ENCODE measurements around the gene PGLYRP2. TPM values are rescaled to one million over a fixed set of nuclear protein-coding genes. Genes with fewer than 3 reads are reported as not detected.

PGLYRP2 gene
- polyA plus RNA-seq, 1 experiment, result not detected

DNA sequence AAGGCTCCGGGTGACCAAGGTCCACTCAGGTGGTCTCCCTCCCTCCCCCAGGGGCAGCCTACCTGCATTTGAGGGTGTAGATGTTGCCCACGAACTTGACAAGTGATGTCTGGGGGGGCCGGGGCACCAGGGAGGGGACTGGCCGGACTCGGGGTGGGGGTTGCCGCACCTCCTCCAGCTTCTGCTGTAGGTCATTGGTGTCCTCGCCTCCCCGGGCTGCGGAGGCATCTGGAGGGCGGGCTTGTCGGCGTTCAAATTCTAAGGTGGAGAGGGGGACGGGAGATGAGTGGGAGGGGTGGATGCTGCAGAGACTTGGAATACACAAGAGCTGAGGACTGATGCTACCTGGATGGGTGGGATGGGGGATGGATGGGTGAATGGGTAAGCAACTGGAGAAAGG, 55.2 kb downstream of the PGLYRP2 start:
- CTCF ChIA-PET, result no interaction called here
- POLR2A ChIA-PET, result no interaction called here
- DNase-seq (ENCODE audit: low read depth), result no peak

DNA sequence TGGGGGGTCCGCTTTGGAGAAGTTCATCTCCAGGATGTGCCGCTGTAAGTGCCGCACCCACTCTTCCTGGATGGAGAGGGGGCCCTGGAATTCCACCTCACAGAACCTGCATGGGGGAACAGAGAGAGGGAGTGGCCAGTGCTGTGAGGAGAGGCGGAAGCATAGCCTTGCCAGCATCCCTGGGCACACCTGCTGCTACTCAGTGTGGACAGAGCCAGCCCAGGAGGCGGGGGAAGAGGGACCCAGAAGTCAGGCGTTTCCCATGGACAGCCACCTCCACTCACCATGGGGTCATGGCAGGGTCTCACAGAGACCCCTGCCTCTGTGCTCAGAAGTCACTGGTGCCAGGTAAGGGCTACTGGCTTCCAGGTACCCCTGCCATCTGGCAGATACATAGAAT, 56.2 kb downstream of the PGLYRP2 start:
- no peak for DNase-seq (ENCODE audit: low read depth)
- Histone ChIP-seq H3K4me3 (ENCODE audit: low read depth, low read length) (no peak overlapping the region), H3K27me3 (ENCODE audit: control insufficient read depth, insufficient read depth, low read length) (no peaks in the 10 kb centered on the region), H3K36me3 (ENCODE audit: control insufficient read depth, insufficient read depth, low read length) (peaks cover 48% of the 10 kb centered on the region)
- ChIA-PET CTCF (no interaction called here), POLR2A (no interaction called here)
- TF ChIP-seq, protein P1, sequence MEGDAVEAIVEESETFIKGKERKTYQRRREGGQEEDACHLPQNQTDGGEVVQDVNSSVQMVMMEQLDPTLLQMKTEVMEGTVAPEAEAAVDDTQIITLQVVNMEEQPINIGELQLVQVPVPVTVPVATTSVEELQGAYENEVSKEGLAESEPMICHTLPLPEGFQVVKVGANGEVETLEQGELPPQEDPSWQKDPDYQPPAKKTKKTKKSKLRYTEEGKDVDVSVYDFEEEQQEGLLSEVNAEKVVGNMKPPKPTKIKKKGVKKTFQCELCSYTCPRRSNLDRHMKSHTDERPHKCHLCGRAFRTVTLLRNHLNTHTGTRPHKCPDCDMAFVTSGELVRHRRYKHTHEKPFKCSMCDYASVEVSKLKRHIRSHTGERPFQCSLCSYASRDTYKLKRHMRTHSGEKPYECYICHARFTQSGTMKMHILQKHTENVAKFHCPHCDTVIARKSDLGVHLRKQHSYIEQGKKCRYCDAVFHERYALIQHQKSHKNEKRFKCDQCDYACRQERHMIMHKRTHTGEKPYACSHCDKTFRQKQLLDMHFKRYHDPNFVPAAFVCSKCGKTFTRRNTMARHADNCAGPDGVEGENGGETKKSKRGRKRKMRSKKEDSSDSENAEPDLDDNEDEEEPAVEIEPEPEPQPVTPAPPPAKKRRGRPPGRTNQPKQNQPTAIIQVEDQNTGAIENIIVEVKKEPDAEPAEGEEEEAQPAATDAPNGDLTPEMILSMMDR (IDR thresholded peaks at IDR 0.05; ENCODE audit: insufficient read depth, low read depth, low read length), result no peak

More for the DNA sequence above, 55.2 kb downstream of the PGLYRP2 start:
- Histone ChIP-seq H3K27me3 (ENCODE audit: control insufficient read depth, insufficient read depth, low read length) (no peaks in the 10 kb centered on the region), H3K36me3 (ENCODE audit: control insufficient read depth, insufficient read depth, low read length) (peaks cover 52% of the 10 kb centered on the region), H3K4me3 (ENCODE audit: low read depth, low read length) (no peak overlapping the region)
- TF ChIP-seq, protein P1 (IDR thresholded peaks at IDR 0.05; ENCODE audit: insufficient read depth, low read depth, low read length), result no peak

DNA sequence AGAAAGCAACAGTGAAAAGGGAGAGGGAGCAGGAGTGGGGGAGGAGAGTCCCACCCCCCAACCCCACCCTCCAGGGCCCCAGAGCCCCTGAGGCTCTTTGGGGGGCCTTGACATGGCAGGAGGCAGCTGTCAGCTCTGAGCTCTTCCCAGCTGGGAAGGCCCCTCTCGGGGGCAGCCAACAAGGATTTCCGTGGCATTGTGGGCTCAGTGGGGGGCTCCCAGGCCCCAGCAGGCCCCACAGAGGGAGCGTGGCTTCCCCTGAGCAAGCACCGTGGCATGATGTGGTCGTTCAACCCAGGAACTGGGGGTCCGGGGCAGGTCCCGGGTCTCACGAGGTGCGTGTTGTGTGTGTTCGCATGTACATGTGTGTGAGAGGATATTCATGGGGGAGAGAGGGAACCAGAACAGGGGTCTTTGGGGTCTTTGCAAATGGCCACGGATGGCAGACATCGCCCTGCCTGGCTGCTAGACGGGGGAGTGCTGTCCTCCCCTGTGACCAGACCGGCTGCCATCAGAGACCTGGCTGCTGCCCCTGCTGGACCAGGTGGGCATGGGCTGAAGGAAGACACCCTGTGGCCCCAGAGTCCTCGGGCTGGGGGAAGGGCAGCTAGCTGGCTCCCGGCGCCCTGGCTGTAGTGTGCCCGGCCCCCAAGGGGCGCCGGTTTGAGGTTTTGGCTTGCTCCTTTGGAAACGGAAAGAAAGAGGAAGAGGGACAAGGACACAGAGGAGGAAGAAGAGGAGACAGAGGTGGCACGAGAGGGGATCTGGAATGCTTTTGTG, 56.8 kb downstream of the PGLYRP2 start:
- POLR2A ChIA-PET, result no interaction called here
- CTCF ChIA-PET, result interaction anchor here (1.5 kb wide), 1 partner anchor 14 kb away, joined by 5 read pairs; no protein-coding TSS in a partner anchor
- DNase-seq (ENCODE audit: low read depth), result no peak
- TF ChIP-seq, protein P1 (IDR thresholded peaks at IDR 0.05; ENCODE audit: insufficient read depth, low read depth, low read length), result no peak
- peaks cover 45% of the 10 kb centered on the region for H3K36me3 ChIP-seq (ENCODE audit: control insufficient read depth, insufficient read depth, low read length)
- H3K4me3 ChIP-seq (ENCODE audit: low read depth, low read length), result no peak overlapping the region
- no peaks in the 10 kb centered on the region for H3K27me3 ChIP-seq (ENCODE audit: control insufficient read depth, insufficient read depth, low read length)

DNA sequence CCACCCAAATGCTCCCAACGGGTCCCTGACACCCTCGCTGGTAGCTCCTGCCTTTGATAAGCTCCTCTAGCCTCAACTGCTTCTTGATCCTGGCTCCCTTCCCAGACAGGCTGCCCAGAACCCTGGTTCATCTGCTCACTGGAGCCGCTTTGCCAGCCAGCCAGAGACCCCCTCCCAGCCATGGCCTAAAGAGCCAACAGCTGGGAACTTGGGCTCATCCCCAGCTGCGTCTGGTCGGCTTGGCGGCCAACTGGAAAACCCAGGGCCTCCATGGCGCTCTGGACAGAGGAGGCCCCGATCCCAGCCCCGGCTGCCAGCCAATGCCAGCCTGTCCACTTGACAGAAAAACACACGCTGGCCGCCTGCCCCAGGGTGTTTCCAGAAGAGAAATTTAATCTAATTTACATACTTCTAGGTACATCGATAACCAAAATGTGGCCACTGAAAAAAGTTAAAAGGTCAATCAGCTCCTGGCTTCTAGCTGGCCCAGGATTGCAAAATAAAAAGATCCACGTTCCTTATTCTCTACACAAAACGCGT, 57.5 kb downstream of the PGLYRP2 start:
- ChIA-PET POLR2A (no interaction called here), CTCF (interaction anchor here (1.1 to 1.5 kb wide), 2 partner anchors 14 to 226 kb away, joined by 3 to 5 read pairs; no protein-coding TSS in a partner anchor)
- Histone ChIP-seq H3K36me3 (ENCODE audit: control insufficient read depth, insufficient read depth, low read length) (peaks cover 38% of the 10 kb centered on the region), H3K4me3 (ENCODE audit: low read depth, low read length) (no peak overlapping the region), H3K27me3 (ENCODE audit: control insufficient read depth, insufficient read depth, low read length) (no peaks in the 10 kb centered on the region)
- no peak for DNase-seq (ENCODE audit: low read depth)
- TF ChIP-seq, protein P1 (IDR thresholded peaks at IDR 0.05; ENCODE audit: insufficient read depth, low read depth, low read length), result no peak

DNA sequence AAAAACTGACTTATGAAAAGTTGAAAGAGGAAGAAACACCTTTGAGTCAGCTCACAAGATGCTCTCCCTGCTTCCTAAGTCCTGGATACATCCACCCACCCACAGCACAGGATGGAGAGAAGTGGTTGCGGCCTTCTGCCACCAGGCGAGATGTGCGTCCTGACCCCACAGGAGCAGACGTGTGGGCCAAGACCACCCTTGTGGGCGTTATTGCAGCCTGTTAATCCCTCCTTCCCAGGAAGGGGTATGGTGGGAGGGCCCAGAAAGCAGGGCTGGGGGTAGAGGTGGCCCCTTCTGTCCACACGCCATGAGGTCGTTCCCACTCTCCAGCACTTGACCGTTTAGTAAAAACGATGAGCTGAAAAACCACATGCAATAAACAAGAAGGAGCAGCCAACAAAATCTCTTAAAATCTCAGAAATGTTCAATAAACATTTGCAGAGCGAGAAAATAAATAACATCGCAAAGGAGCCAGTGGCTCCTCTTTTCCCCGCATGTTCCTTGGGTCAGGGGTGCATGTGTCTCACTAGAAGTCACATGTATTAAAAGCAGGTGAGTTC, 58.1 kb downstream of the PGLYRP2 start:
- CTCF ChIA-PET, result interaction anchor here (1.1 to 1.5 kb wide), 3 partner anchors 15 to 226 kb away, joined by 3 to 5 read pairs (median 3); no protein-coding TSS in a partner anchor
- Histone ChIP-seq H3K27me3 (ENCODE audit: control insufficient read depth, insufficient read depth, low read length) (no peaks in the 10 kb centered on the region), H3K4me3 (ENCODE audit: low read depth, low read length) (no peak overlapping the region), H3K36me3 (ENCODE audit: control insufficient read depth, insufficient read depth, low read length) (peaks cover 36% of the 10 kb centered on the region)
- POLR2A ChIA-PET, result no interaction called here
- no peak for DNase-seq (ENCODE audit: low read depth)
- TF ChIP-seq, protein P1 (IDR thresholded peaks at IDR 0.05; ENCODE audit: insufficient read depth, low read depth, low read length), result no peak
